WERI-Rb-1 (cell line): ENCODE results near the gene SLC2A3.
"Not testable (repeated sequence)": the region's sequence is repeated elsewhere in the genome, so short reads cannot be mapped to it uniquely, and the experiment has no call there.

Source experiments
- DNase-seq: peaks from one replicate; pipeline ENCODE4 v3.0.0-alpha.2; 2020
- H3K27ac ChIP-seq: fragments of 250-450 bp; sonication (Bioruptor Pico); 2 replicates; pipeline ENCODE4 v1.5.1; 2020; ENCODE audit warnings: mild to moderate bottlenecking, moderate library complexity
- H3K27me3 ChIP-seq: fragments of 250-450 bp; sonication (Bioruptor Pico); 2 replicates; pipeline ENCODE4 v1.5.1; 2021; ENCODE audit warnings: mild to moderate bottlenecking, low read depth, moderate library complexity; ENCODE audit not compliant: insufficient read depth, severe bottlenecking
- H3K36me3 ChIP-seq: fragments of 250-450 bp; sonication (Bioruptor Pico); 2 replicates; pipeline ENCODE4 v1.5.1; 2020; ENCODE audit warnings: mild to moderate bottlenecking, moderate library complexity
- H3K4me3 ChIP-seq: 2 replicates; pipeline ENCODE4 v1.5.1; 2011; ENCODE audit warnings: low read depth, mild to moderate bottlenecking, control low read depth, low read length
- H3K9me3 ChIP-seq: fragments of 250-450 bp; sonication (Bioruptor Pico); 2 replicates; pipeline ENCODE4 v1.5.1; 2021; ENCODE audit warnings: mild to moderate bottlenecking, moderate library complexity; ENCODE audit not compliant: severe bottlenecking
- TF ChIP-seq, protein P1 (sequence below): IDR thresholded peaks from 2 replicates; pipeline ENCODE4 v1.5.1; 2011; ENCODE audit warnings: low read depth, mild to moderate bottlenecking, control low read depth, inconsistent platforms, low read length

The SLC2A3 gene

GRCh38 chr12:7923241-7924236, 12.4 kb downstream of the SLC2A3 start:
- no peaks in the 10 kb centered on the region for H3K9me3 ChIP-seq
- TF ChIP-seq, protein P1, sequence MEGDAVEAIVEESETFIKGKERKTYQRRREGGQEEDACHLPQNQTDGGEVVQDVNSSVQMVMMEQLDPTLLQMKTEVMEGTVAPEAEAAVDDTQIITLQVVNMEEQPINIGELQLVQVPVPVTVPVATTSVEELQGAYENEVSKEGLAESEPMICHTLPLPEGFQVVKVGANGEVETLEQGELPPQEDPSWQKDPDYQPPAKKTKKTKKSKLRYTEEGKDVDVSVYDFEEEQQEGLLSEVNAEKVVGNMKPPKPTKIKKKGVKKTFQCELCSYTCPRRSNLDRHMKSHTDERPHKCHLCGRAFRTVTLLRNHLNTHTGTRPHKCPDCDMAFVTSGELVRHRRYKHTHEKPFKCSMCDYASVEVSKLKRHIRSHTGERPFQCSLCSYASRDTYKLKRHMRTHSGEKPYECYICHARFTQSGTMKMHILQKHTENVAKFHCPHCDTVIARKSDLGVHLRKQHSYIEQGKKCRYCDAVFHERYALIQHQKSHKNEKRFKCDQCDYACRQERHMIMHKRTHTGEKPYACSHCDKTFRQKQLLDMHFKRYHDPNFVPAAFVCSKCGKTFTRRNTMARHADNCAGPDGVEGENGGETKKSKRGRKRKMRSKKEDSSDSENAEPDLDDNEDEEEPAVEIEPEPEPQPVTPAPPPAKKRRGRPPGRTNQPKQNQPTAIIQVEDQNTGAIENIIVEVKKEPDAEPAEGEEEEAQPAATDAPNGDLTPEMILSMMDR, result no peak
- H3K27ac ChIP-seq, result no peak overlapping the region
- H3K27me3 ChIP-seq, result no peaks in the 10 kb centered on the region
- no peak overlapping the region for H3K4me3 ChIP-seq
- H3K36me3 ChIP-seq, result peaks cover 45% of the 10 kb centered on the region
- no peak for DNase-seq

DNA sequence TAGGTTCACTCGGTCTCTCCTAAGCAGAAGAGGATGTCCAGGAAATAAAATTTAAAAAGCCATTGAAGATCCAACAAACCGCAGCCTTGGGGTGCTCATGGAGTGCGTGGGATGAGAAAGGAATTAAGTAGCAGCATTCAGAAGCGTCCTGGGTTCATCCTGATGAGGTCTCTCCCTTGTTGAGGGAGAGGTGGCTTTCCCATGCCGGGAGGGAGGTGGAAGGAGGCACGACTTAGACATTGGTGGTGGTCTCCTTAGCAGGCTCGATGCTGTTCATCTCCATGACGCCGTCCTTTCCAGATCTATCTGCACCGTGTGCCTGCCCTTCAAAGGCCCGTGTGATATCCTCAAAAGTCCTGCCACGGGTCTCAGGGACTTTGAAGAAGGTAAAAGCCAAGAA, 14.8 kb downstream of the SLC2A3 start:
- H3K4me3 ChIP-seq, H3K27ac ChIP-seq, H3K9me3 ChIP-seq, DNase-seq, H3K27me3 ChIP-seq: not testable (repeated sequence)
- peaks cover 36% of the 10 kb centered on the region for H3K36me3 ChIP-seq

DNA sequence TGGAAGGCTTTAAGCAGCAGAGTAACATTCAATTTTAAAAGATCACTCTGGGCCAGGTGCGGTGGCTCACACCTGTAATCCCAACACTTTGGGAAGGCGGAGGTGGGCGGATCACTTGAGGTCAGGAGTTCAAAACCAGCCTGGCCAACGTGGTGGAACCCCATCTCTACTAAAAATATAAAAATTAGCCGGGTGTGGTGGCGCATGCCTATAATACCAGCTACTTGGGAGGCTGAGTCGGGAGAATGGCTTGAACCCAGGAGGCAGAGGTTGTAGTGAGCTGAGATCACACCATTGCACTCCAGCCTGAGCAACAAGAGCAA, 17.8 kb downstream of the SLC2A3 start:
- H3K9me3 ChIP-seq, H3K4me3 ChIP-seq, H3K27ac ChIP-seq, H3K27me3 ChIP-seq, DNase-seq: not testable (repeated sequence)
- H3K36me3 ChIP-seq, result peaks cover 16% of the 10 kb centered on the region

DNA sequence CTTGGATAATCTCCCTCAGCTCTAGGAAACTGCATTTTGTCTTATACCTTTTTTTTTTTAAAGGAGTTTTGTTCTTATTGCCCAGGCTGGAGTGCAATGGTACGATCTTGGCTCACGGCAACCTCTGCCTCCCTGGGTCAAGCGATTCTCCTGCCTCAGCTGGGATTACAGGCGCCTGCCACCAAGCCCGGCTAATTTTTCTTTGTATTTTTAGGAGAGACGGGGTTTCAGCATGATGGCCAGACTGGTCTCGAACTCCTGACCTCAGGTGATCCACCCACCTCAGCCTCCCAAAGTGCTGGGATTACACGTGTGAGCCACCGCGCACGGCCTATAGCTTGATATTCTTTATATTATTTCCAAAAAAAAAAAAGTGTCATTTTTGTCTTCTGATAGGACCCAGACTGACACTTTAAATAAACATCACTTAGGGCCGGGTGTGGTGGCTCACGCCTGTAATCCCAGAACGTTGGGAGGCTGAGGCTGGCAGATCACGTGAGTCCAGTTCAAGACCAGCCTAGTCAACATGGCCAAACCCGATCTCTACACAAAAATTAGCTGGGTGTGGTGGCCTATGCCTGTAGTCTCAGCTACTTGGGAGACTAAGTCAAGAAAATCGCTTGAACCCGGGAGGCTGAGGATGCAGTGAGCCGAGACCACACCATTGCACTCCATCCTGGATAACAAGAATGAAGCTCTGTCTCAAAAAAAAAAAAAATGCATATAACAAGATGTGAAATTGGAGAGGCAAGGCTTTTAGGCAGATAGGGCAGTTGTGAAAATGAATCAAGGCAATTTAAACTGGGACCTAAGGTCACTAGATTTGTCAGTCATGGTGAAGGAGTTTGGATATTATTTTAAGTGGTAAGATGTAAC, 18.4 kb downstream of the SLC2A3 start:
- DNase-seq, result no peak
- H3K4me3 ChIP-seq, result no peak overlapping the region
- H3K36me3 ChIP-seq, result peaks cover 12% of the 10 kb centered on the region
- TF ChIP-seq, protein P1, result no peak
- H3K9me3 ChIP-seq, result no peaks in the 10 kb centered on the region
- no peaks in the 10 kb centered on the region for H3K27me3 ChIP-seq
- no peak overlapping the region for H3K27ac ChIP-seq

GRCh38 chr12:7916936-7917335, 19.1 kb downstream of the SLC2A3 start:
- no peak overlapping the region for H3K4me3 ChIP-seq
- H3K27me3 ChIP-seq, result no peaks in the 10 kb centered on the region
- peaks cover 6% of the 10 kb centered on the region; the same call in 1 of the 2 replicates for H3K36me3 ChIP-seq
- TF ChIP-seq, protein P1, result no peak
- H3K27ac ChIP-seq, result no peak overlapping the region
- no peaks in the 10 kb centered on the region for H3K9me3 ChIP-seq
- DNase-seq, result no peak

DNA sequence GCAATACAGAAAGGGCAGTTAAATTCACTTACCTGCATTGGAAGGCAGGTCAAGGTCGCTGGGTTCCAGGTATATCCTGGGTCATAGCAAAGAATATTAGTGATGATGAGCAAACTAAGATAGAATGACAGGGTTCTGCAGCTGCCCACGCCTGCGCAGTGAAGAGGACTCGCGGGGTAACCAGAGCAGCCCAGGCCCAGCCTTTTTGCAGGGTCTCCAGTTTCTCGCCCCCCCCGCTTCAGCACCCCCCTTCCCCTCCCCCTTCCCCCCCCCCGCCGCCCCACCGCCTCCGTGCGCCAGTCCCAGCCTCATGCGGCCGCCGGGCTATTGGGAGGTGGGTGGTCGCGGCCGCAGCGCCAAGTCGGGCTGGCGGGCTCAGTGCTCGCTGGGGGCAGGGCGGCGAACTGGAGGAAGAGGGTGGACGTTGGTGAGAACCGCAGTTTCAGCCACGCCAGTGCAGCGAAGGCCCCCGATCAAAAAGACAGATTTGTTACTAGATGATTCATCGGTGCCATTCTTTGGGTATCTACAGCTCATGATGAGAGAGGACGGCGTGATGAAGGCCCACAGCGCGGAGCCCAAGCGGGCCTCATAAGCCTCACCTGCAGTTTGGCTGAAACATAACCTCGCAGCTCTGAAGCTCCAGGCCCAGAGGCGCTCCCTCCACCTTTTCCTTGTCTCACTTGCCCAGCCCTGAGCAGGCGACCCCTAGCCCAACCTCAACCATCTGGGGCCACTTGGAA, 20.2 kb downstream of the SLC2A3 start:
- TF ChIP-seq, protein P1, result no peak
- H3K36me3 ChIP-seq, result 0 out of 2 replicates have a peak, but pooled peaks cover 2% of the 10 kb centered on the region
- no peak overlapping the region for H3K27ac ChIP-seq
- no peak for DNase-seq
- no peaks in the 10 kb centered on the region for H3K9me3 ChIP-seq
- no peak overlapping the region for H3K4me3 ChIP-seq
- H3K27me3 ChIP-seq, result no peaks in the 10 kb centered on the region

DNA sequence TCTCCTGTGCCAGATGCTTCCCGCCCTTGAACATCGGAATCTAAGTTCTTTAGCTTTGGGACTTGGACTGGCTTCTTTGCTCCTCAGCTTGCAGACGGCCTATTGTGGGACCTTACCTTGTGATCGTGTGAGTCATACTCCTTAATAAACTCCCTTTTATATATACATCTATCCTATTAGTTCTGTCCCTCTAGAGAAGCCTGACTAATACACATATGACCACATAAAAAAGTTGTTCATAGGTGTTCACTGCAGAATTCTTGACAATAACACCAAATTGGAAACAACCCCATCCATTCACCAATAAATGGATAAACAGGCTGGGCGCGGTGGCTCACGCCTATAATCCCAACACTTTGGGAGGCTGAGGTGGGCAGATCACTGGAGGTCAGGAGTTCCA, 25.9 kb downstream of the SLC2A3 start:
- not testable (repeated sequence) for H3K4me3 ChIP-seq, DNase-seq, H3K27ac ChIP-seq, H3K27me3 ChIP-seq, H3K9me3 ChIP-seq, H3K36me3 ChIP-seq
